ENCODE results near the gene ROCK1. TPM values are rescaled to one million over a fixed set of nuclear protein-coding genes. Genes with fewer than 3 reads are reported as not detected.

Gene ROCK1
- polyA plus RNA-seq, 1 of the 3 experiments (the other 2 are of a cell fraction), result 4.9 TPM

DNA sequence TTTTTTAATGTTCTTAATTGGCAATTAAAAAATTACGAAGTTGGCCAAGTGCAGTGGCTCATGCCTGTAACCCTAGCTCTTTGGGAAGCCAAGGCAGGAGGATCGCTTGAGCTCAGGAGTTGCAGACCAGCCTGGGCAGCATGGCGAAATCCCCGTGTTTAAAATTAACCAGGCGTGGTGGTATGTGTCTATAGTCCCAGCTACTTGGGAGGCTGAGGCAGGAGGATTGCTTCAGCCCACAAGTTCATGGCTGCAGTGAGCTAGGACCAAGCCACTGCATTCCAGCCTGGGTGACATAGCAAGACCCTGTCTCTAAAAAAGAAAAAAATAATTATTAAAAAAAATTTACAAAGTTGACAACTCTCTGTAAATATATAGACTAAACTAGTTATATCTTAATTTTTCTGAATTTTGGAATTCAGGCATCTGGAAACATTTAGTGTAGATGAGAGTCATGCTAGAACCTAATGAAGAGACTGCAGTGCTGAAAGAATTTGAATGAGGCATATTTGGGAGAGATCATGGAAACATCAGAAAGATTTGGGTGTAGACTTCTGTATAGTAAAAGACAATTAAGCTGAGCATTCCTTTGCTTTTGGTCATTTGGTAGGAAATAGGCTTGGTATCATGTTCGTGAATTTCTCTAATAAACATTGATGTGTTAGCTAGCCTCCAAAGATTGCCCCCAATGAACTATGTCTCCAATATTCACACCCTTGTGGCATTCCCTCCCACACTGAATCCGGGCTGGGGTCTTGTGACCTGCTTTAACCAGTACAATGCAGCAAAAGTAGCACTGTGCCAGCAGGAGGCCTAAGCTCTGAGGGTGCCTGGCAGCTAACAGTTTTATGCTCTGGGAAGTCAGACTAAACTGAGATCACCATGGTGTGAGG is 4.2 kb upstream of the ROCK1 start (continued):
- TF ChIP-seq, protein P1, sequence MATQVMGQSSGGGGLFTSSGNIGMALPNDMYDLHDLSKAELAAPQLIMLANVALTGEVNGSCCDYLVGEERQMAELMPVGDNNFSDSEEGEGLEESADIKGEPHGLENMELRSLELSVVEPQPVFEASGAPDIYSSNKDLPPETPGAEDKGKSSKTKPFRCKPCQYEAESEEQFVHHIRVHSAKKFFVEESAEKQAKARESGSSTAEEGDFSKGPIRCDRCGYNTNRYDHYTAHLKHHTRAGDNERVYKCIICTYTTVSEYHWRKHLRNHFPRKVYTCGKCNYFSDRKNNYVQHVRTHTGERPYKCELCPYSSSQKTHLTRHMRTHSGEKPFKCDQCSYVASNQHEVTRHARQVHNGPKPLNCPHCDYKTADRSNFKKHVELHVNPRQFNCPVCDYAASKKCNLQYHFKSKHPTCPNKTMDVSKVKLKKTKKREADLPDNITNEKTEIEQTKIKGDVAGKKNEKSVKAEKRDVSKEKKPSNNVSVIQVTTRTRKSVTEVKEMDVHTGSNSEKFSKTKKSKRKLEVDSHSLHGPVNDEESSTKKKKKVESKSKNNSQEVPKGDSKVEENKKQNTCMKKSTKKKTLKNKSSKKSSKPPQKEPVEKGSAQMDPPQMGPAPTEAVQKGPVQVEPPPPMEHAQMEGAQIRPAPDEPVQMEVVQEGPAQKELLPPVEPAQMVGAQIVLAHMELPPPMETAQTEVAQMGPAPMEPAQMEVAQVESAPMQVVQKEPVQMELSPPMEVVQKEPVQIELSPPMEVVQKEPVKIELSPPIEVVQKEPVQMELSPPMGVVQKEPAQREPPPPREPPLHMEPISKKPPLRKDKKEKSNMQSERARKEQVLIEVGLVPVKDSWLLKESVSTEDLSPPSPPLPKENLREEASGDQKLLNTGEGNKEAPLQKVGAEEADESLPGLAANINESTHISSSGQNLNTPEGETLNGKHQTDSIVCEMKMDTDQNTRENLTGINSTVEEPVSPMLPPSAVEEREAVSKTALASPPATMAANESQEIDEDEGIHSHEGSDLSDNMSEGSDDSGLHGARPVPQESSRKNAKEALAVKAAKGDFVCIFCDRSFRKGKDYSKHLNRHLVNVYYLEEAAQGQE (IDR thresholded peaks at IDR 0.05; ENCODE audit: low read depth, low read length), result no peak
- TF ChIP-seq, protein P2, sequence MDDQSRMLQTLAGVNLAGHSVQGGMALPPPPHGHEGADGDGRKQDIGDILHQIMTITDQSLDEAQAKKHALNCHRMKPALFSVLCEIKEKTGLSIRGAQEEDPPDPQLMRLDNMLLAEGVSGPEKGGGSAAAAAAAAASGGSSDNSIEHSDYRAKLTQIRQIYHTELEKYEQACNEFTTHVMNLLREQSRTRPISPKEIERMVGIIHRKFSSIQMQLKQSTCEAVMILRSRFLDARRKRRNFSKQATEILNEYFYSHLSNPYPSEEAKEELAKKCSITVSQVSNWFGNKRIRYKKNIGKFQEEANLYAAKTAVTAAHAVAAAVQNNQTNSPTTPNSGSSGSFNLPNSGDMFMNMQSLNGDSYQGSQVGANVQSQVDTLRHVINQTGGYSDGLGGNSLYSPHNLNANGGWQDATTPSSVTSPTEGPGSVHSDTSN (IDR thresholded peaks at IDR 0.05), result no peak
- TF ChIP-seq SMC3 (IDR thresholded peaks at IDR 0.05; ENCODE audit: low read depth, low read length) (no peak), RFX5 (IDR thresholded peaks at IDR 0.05; ENCODE audit: low read length) (no peak), FOXJ3 (CRISPR knock-in tag; IDR thresholded peaks at IDR 0.05) (no peak)

DNA sequence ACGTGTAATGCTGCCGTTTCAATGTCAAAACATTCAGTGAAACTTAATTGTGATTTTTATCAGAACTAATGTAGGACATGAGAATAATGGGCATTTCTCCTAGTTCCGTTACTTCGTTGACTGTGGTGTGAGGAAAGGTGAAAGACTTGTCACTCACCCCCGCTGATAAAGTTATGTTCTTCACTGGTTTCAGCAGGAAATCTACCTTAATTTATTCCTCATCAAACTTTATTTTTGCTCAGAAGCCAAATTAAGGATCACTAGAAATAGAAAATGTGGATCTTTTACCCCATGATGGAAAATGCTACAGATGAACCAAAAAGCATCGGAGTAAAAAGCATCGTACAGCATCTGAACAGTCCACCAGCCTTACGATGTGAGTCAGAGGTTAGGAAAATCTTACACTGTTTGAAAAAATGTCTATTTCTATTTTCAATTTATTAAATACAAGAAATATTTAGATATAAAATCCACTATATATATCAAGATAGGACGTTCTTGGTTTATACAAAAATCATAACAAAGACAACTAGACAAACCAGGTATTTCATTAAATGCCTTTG is 1.0 kb upstream of the ROCK1 start:
- H3K36me3 ChIP-seq (replicated peaks in 1 of 2; ENCODE audit: control insufficient read depth in 1 of 2, insufficient read depth in 2 of 2, low read length in 1 of 2), result peaks cover 0 to 10% of the 10 kb centered on the region in 2 experiments
- no peaks in the 10 kb centered on the region for H3K9me3 ChIP-seq
- 2% methylated on average over 9 of the region's 9 CpGs for WGBS (ENCODE audit: low lambda C conversion rate)
- peak overlapping the region; percentile 70 to 84 for H3K4me3 ChIP-seq (ENCODE audit: low read depth in 2 of 2, low read length in 1 of 2)
- peak; percentile 7 for DNase-seq
- peaks cover 39% of the 10 kb centered on the region for H3K79me2 ChIP-seq (ENCODE audit: insufficient read depth)
- peaks cover 4 to 16% of the 10 kb centered on the region in 2 experiments for H3K4me1 ChIP-seq (ENCODE audit: control insufficient read depth in 1 of 2, insufficient read depth in 2 of 2, low read depth in 1 of 2, low read length in 1 of 2)
- H3K9me2 ChIP-seq, result no peaks in the 10 kb centered on the region
- H3K9ac ChIP-seq, result peak overlapping the region; percentile 75
- peak overlapping the region; percentile 89 to 93 for H3K27ac ChIP-seq (ENCODE audit: low read depth in 2 of 2, low read length in 1 of 2)
- CTCF ChIA-PET, result interaction anchor here (0.8 kb wide), 1 partner anchor 332 kb away, joined by 4 read pairs; no protein-coding TSS in a partner anchor
- peak overlapping the region; percentile 83 for H2AFZ ChIP-seq (ENCODE audit: low read depth)
- no peaks in the 10 kb centered on the region for H3K27me3 ChIP-seq (ENCODE audit: insufficient read depth)
- peaks cover 27% of the 10 kb centered on the region for H3F3A ChIP-seq (replicated peaks; ENCODE audit: insufficient read depth)
- POLR2A ChIA-PET, result no interaction called here
- peaks cover 32% of the 10 kb centered on the region for H4K20me1 ChIP-seq (ENCODE audit: insufficient read depth)
- peak overlapping the region; percentile 80 for H3K4me2 ChIP-seq
- no peak for TF ChIP-seq POLR2AphosphoS5 (IDR thresholded peaks at IDR 0.05; ENCODE audit: low read depth, low read length)
- TF ChIP-seq JUND (IDR thresholded peaks at IDR 0.05), result no peak
- TF ChIP-seq, protein P3, sequence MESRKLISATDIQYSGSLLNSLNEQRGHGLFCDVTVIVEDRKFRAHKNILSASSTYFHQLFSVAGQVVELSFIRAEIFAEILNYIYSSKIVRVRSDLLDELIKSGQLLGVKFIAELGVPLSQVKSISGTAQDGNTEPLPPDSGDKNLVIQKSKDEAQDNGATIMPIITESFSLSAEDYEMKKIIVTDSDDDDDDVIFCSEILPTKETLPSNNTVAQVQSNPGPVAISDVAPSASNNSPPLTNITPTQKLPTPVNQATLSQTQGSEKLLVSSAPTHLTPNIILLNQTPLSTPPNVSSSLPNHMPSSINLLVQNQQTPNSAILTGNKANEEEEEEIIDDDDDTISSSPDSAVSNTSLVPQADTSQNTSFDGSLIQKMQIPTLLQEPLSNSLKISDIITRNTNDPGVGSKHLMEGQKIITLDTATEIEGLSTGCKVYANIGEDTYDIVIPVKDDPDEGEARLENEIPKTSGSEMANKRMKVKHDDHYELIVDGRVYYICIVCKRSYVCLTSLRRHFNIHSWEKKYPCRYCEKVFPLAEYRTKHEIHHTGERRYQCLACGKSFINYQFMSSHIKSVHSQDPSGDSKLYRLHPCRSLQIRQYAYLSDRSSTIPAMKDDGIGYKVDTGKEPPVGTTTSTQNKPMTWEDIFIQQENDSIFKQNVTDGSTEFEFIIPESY (IDR thresholded peaks at IDR 0.05; ENCODE audit: borderline replicate concordance, low read depth), result no peak
- TF ChIP-seq, protein P4, sequence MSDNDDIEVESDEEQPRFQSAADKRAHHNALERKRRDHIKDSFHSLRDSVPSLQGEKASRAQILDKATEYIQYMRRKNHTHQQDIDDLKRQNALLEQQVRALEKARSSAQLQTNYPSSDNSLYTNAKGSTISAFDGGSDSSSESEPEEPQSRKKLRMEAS (IDR thresholded peaks at IDR 0.05; ENCODE audit: low read depth), result no peak
- no peak for TF ChIP-seq FOXM1 (IDR thresholded peaks at IDR 0.05; ENCODE audit: low read depth)
- TF ChIP-seq, protein P2 (IDR thresholded peaks at IDR 0.05), result no peak
- TF ChIP-seq FOSL2 (IDR thresholded peaks at IDR 0.05; ENCODE audit: borderline replicate concordance, low read depth), result no peak
- TF ChIP-seq, protein P5, sequence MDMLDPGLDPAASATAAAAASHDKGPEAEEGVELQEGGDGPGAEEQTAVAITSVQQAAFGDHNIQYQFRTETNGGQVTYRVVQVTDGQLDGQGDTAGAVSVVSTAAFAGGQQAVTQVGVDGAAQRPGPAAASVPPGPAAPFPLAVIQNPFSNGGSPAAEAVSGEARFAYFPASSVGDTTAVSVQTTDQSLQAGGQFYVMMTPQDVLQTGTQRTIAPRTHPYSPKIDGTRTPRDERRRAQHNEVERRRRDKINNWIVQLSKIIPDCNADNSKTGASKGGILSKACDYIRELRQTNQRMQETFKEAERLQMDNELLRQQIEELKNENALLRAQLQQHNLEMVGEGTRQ (IDR thresholded peaks at IDR 0.05; ENCODE audit: borderline replicate concordance, low read depth, low read length), result no peak
- TF ChIP-seq TEAD4 (IDR thresholded peaks at IDR 0.05; ENCODE audit: borderline replicate concordance, insufficient read depth), result no peak
- TF ChIP-seq, protein P6, sequence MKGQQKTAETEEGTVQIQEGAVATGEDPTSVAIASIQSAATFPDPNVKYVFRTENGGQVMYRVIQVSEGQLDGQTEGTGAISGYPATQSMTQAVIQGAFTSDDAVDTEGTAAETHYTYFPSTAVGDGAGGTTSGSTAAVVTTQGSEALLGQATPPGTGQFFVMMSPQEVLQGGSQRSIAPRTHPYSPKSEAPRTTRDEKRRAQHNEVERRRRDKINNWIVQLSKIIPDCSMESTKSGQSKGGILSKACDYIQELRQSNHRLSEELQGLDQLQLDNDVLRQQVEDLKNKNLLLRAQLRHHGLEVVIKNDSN (IDR thresholded peaks at IDR 0.05; ENCODE audit: borderline replicate concordance, low read depth), result no peak
- TF ChIP-seq EP300 (IDR thresholded peaks at IDR 0.05; ENCODE audit: borderline replicate concordance in 1 of 2, low read depth in 1 of 2, low read length in 1 of 2), result no peak
- no peak for TF ChIP-seq MEF2A (IDR thresholded peaks at IDR 0.05; ENCODE audit: borderline replicate concordance, low read depth)
- no peak for TF ChIP-seq YY1 (IDR thresholded peaks at IDR 0.05; ENCODE audit: low read depth)
- TF ChIP-seq FOXJ3 (CRISPR knock-in tag; IDR thresholded peaks at IDR 0.05), result no peak
- TF ChIP-seq ELF1 (IDR thresholded peaks at IDR 0.05), result no peak
- no peak for TF ChIP-seq GATA2 (CRISPR knock-in tag; IDR thresholded peaks at IDR 0.05)
